ENCODE data around the gene ZNF417.
"Not testable (repeated sequence)": the region's sequence is repeated elsewhere in the genome, so short reads cannot be mapped to it uniquely, and the experiment has no call there.

ZNF417 gene

DNA sequence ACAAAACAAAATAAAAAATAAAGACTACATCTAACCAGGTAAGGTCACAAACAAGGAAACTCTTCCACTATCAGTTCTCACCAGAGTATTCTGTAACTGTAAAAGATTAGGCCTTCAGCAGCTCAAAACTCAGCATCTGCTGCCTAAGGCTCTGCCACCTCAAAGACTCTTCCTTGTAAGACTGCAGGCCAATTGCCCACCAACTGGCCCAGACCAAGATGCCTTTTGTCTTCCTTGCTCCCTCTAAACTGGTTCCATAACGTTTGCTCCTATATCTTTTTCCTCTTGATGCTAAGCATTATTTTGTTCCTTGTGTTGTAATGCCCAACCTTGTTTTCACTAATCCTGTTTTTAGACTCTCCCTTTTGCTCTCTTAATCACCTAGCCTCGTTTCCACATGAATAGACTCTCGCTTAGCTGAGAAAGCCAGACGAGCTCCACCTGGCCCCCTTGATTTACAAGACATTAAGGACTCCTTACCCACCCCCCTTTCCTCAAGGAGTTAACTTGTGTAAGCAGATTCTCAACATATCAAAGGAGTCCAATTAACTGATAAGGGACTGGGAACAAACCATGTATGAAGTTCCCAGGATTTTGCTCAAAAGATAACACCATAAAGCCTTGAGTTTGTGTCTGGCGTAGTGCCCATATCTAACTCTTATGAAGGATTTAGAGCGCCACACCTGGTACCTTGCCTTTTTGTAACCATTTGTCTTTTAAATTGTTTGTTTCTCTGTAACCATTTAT is 29.0 kb downstream of the ZNF417 start:
- no peak for DNase-seq (ENCODE audit: low spot score)

DNA sequence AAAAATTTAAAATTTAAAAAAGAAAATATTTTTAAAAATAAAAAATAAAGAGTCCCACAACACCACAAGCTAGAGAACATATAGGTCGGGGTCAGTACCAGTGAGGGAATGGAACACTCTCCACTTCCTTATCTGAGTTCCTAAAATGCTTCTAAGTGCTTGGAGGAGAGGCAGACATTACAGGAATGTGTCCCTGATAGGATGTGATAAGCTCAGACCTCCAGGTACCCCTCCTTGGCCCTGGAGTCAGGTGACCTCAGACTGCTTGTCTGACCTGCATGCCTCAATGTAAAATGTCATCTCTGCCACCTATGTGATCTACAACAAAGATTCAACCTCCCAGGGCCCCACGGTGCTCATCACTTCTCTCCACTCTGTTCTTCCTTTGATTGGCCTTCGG is 30.3 kb downstream of the ZNF417 start:
- no peak for DNase-seq (ENCODE audit: low spot score)

DNA sequence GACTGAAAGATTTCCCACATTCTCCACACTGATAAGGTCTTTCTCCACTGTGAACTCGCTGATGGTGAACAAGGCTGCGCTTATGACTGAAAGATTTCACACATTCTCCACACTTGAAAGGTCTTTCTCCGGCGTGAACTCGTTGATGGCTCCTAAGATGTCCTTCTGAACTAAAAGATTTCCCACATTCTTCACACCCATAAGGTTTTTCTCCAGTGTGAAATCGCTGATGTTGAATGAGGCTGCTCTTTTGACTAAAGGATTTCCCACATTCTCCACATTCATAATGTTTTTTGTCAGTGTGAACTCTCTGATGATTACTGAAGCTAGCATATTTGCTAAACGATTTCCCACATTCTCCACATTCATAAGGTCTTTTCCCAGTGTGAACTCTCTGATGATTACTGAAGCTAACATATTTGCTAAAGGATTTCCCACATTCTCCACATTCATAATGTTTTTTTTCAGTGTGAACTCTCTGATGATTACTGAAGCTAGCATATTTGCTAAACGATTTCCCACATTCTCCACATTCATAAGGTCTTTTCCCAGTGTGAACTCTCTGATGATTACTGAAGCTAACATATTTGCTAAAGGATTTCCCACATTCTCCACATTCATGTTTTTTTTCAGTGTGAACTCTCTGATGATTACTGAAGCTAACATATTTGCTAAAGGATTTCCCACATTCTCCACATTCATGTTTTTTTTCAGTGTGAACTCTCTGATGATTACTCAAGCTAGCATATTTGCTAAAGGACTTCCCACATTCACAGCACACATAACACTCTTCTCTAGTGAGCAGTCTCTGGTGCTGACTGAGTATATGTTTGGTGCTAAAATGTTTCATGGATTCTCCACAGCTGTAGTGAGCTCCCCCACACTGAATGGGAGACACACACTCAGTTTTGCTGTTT is 42.3 kb downstream of the ZNF417 start:
- DNase-seq (ENCODE audit: low spot score), result not testable (repeated sequence)

- no peak for DNase-seq (ENCODE audit: low spot score)
These were observed 43.9 kb downstream of the ZNF417 start for GRCh38 chr19:57872450-57872849.

- DNase-seq (ENCODE audit: low spot score), result no peak
These were observed 46.2 kb downstream of the ZNF417 start for GRCh38 chr19:57870225-57870624.

DNA sequence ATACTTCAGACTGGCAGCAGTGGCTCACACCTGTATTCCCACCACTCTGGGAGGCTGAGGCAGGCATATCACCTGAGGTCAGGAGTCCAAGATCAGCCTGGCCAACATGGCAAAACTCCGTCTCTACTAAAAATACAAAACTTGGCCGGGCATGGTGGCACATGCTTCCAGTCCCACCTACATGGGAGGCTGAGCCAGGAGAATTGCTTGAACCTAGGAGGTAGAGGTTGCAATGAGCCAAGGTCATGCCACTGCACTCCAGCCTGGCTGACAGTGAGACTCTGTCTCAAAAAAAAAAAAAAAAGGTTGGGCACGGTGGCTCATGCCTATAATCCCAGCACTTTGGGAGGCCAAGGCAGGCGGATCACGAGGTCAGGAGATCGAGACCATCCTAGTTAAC is 46.7 kb downstream of the ZNF417 start:
- DNase-seq (ENCODE audit: low spot score), result not testable (repeated sequence)

DNA sequence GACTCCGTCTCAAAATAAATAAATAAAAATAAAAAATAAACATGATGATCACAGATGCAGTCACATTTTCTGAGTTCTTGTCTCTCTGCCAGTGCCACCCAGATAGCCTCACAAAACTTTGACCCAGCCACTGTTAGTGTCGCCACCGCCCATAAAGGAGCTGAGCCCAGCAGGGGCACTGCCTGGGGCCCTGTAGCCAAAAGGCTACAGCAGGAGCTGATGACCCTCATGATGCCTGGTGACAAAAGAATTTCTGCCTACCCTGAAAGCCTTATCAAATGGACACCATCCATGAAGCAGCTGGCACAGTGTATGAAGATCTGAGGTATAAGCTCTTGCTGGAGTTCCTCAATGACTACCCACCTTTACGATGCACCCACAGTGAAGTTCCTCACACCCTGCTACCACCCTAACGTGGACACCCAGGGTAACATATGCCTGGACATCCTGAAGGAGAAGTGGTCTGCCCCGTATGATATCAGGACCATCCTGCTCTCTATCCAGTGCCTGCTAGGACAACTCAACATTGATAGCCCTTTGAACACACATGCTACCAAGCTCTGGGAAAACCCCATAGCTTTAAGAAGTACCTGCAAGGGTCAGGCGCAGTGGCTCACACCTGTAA is 48.4 kb downstream of the ZNF417 start:
- DNase-seq (ENCODE audit: low spot score), result no peak
